Kidney (tissue), 14 donors: ENCODE measurements around the gene ATP13A1. TPM values are rescaled to one million over a fixed set of nuclear protein-coding genes. Genes with fewer than 3 reads are reported as not detected.
A peak's percentile ranks its signal among the peaks of the same experiment; 100 is the strongest.

Source experiments
- DNase-seq, 5 donors: peaks; one replicate each; pipeline ENCODE4 v3.0.0-alpha.2; 2013 to 2020
- FAIRE-seq: peaks from 2 replicates; lab custom pipeline; 2012; peaks lifted over from hg19 to GRCh38; lab: Jason Lieb, UNC
- H3K27ac ChIP-seq, 2 donors: one replicate each; pipeline ENCODE4 v1.7.0; 2013; ENCODE audit warnings: low read depth in 2 of 2, low read length in 2 of 2, inconsistent platforms in 1 of 2
- H3K27me3 ChIP-seq: one replicate; pipeline ENCODE4 v1.7.1; 2013; ENCODE audit warnings: low read length, inconsistent platforms; ENCODE audit not compliant: control insufficient read depth, insufficient read depth
- H3K36me3 ChIP-seq, 3 donors: one replicate each; pipeline versions ENCODE4 v1.7.0 to v1.7.1; 2013; ENCODE audit warnings: low read length in 3 of 3, control low read depth in 1 of 3, inconsistent platforms in 1 of 3; ENCODE audit not compliant: insufficient read depth in 3 of 3, control insufficient read depth in 2 of 3
- H3K4me1 ChIP-seq, 3 donors: one replicate each; pipeline versions ENCODE4 v1.7.0 to v1.7.1; 2013; ENCODE audit warnings: low read length in 3 of 3, inconsistent platforms in 1 of 3, low read depth in 1 of 3; ENCODE audit not compliant: control insufficient read depth in 2 of 3, insufficient read depth in 2 of 3
- H3K4me3 ChIP-seq, 3 donors: one replicate each; pipeline versions ENCODE4 v1.7.0 to v1.8.1; 2013; ENCODE audit warnings: low read length in 3 of 3, control low read depth in 1 of 3, inconsistent platforms in 1 of 3
- H3K9ac ChIP-seq, 3 donors: one replicate each; pipeline versions ENCODE4 v1.7.0 to v1.7.1; 2013; ENCODE audit warnings: low read length in 3 of 3, control low read depth in 1 of 3, inconsistent platforms in 1 of 3
- H3K9me3 ChIP-seq, 3 donors: one replicate each; pipeline versions ENCODE4 v1.7.0 to v1.7.1; 2013; ENCODE audit warnings: low read length in 3 of 3, control low read depth in 1 of 3, inconsistent platforms in 1 of 3; ENCODE audit not compliant: control insufficient read depth in 2 of 3, insufficient read depth in 1 of 3
- CTCF ChIP-seq: IDR thresholded peaks from 3 replicates; pipeline ENCODE4 v1.5.1; 2012; ENCODE audit warnings: mild to moderate bottlenecking, moderate library complexity, borderline replicate concordance; ENCODE audit not compliant: insufficient read depth; ENCODE audit errors: extremely low read depth
- intact Hi-C: fragments of 100-400 bp; cut with DNase I; formaldehyde crosslinking; loops from one replicate; pipeline ENCODE4 v1.11.1; 2022
- polyA plus RNA-seq: library from polyadenylated mRNA; stranded (reverse); fragments of 350-450 nt; fragmentation: Illumina TruSeq; extraction: RNeasy Lipid Tissue Mini Kit (QIAGEN cat#74804); gene quantifications from one replicate; pipeline ENCODE4 v1.2.3, GENCODE V29; 2014; ENCODE audit warnings: low read depth, low replicate concordance; ENCODE audit not compliant: insufficient read depth
- total RNA-seq: library from RNA; stranded (reverse); fragmentation: NEBNext Ultra II Directional; extraction: Animal tissue kit (Norgen Biotek cat#: 25700); gene quantifications from one replicate; pipeline ENCODE4 v1.2.1, GENCODE V29; 2021
- donor health status: control.
- donor health status: control.
- donor health status: control.
- donor health status: control.
- donor health status: control.
- donor health status: DM: yes; HTN: yes; CAD: no.
- donor health status: Normal renal cell carcinoma (clear cell type).

Gene ATP13A1
- total and polyA plus RNA-seq, 2 donors from 2014 or later: 30.1 to 78.1 TPM

GRCh38 chr19:19645233-19645870, 18.1 kb downstream of the ATP13A1 start:
- no peaks in the 10 kb centered on the region for H3K9me3 ChIP-seq
- H3K27me3 ChIP-seq: no peaks in the 10 kb centered on the region
- peaks cover 0 to 19% (median 6%) of the 10 kb centered on the region in 3 donors for H3K36me3 ChIP-seq
- H3K9ac ChIP-seq: no peak overlapping the region
- TF ChIP-seq CTCF: no peak
- H3K4me3 ChIP-seq: no peak overlapping the region
- FAIRE-seq (no peak), DNase-seq (no peak)
- intact Hi-C loops: no loop called here
- H3K27ac ChIP-seq: no peak overlapping the region
- H3K4me1 ChIP-seq: peaks cover 0 to 5% (median 0%) of the 10 kb centered on the region in 3 donors

GRCh38 chr19:19644054-19644388, 19.5 kb downstream of the ATP13A1 start:
- TF ChIP-seq CTCF: no peak
- Histone ChIP-seq H3K9ac (peak overlapping the region in 1 of 3 donors; percentile 71), H3K9me3 (no peaks in the 10 kb centered on the region), H3K27ac (no peak overlapping the region), H3K4me1 (peaks cover 0 to 5% (median 0%) of the 10 kb centered on the region in 3 donors), H3K36me3 (peaks cover 0 to 11% (median 6%) of the 10 kb centered on the region in 3 donors), H3K27me3 (no peaks in the 10 kb centered on the region), H3K4me3 (peak overlapping the region in 1 of 3 donors; percentile 78)
- no peak for DNase-seq
- no peak for FAIRE-seq
- intact Hi-C loops: loop anchor here (5.0 kb wide), 1 partner anchor 112 kb away; no protein-coding TSS in a partner anchor

GRCh38 chr19:19643158-19644053, 20.1 kb downstream of the ATP13A1 start, which contains the start of gene GMIP:
TSS of gene GMIP (minus strand) at chr19:19643657. CDS start at chr19:19643529, 128 bp downstream.
- FAIRE-seq (no peak), DNase-seq (peak; percentile 70 to 91 (median 82))
- peak within 1 kb of the TSS; percentile 15 to 71 (median 45) for H3K9ac ChIP-seq
- intact Hi-C loops: loop anchor here (5.0 kb wide), 1 partner anchor 111 kb away; no protein-coding TSS in a partner anchor
- H3K27me3 ChIP-seq: no peaks in the 10 kb centered on the region
- H3K4me1 ChIP-seq: peaks cover 0 to 5% (median 0%) of the 10 kb centered on the region in 3 donors
- H3K27ac ChIP-seq: no peak within 1 kb of the TSS
- peak; percentile 73 for TF ChIP-seq CTCF
- H3K4me3 ChIP-seq: peak within 1 kb of the TSS; percentile 56 to 78 (median 62)
- no peaks in the 10 kb centered on the region for H3K9me3 ChIP-seq
- H3K36me3 ChIP-seq: peaks cover 0 to 11% (median 6%) of the 10 kb centered on the region in 3 donors
